ENCODE results near the gene LRRC63. TPM values are rescaled to one million over a fixed set of nuclear protein-coding genes. Genes with fewer than 3 reads are reported as not detected.

LRRC63 gene
- total RNA-seq, 1 experiment from 2014 or later: 0.38 TPM

GRCh38 chr13:46314587-46314986 is 102.9 kb downstream of the LRRC63 start:
- no peak overlapping the region for H3K27ac Mint-ChIP-seq (ENCODE audit: unreplicated experiment)
- H3K4me3 Mint-ChIP-seq (ENCODE audit: low read depth, unreplicated experiment): no peak overlapping the region
- intact Hi-C loops (cut with micrococcal nuclease; ENCODE audit: unreplicated experiment): no loop called here
- H3K36me3 Mint-ChIP-seq (ENCODE audit: insufficient read depth, unreplicated experiment): no peaks in the 10 kb centered on the region
- no peaks in the 10 kb centered on the region for H3K4me1 Mint-ChIP-seq (ENCODE audit: low read depth, unreplicated experiment)
- peaks cover 9% of the 10 kb centered on the region for H3K27me3 Mint-ChIP-seq (ENCODE audit: unreplicated experiment)
- DNase-seq: no peak
- BruUV-seq (replicated peaks): no TSS peak
- CTCF ChIA-PET: no interaction called here
- no peaks in the 10 kb centered on the region for H3K9me3 Mint-ChIP-seq (ENCODE audit: low read depth, unreplicated experiment)
- TF ChIP-seq, protein P1, sequence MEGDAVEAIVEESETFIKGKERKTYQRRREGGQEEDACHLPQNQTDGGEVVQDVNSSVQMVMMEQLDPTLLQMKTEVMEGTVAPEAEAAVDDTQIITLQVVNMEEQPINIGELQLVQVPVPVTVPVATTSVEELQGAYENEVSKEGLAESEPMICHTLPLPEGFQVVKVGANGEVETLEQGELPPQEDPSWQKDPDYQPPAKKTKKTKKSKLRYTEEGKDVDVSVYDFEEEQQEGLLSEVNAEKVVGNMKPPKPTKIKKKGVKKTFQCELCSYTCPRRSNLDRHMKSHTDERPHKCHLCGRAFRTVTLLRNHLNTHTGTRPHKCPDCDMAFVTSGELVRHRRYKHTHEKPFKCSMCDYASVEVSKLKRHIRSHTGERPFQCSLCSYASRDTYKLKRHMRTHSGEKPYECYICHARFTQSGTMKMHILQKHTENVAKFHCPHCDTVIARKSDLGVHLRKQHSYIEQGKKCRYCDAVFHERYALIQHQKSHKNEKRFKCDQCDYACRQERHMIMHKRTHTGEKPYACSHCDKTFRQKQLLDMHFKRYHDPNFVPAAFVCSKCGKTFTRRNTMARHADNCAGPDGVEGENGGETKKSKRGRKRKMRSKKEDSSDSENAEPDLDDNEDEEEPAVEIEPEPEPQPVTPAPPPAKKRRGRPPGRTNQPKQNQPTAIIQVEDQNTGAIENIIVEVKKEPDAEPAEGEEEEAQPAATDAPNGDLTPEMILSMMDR (IDR thresholded peaks at IDR 0.05; ENCODE audit: unreplicated experiment): no peak

- H3K4me3 Mint-ChIP-seq (ENCODE audit: low read depth, unreplicated experiment): no peak overlapping the region
- H3K27ac Mint-ChIP-seq (ENCODE audit: unreplicated experiment): no peak overlapping the region
- DNase-seq: no peak
- TF ChIP-seq, protein P1 (IDR thresholded peaks at IDR 0.05; ENCODE audit: unreplicated experiment): no peak
- intact Hi-C loops (cut with micrococcal nuclease; ENCODE audit: unreplicated experiment): no loop called here
- H3K27me3 Mint-ChIP-seq (ENCODE audit: unreplicated experiment): peaks cover 5% of the 10 kb centered on the region
- no peaks in the 10 kb centered on the region for H3K9me3 Mint-ChIP-seq (ENCODE audit: low read depth, unreplicated experiment)
- BruUV-seq (replicated peaks): no TSS peak
- no peaks in the 10 kb centered on the region for H3K4me1 Mint-ChIP-seq (ENCODE audit: low read depth, unreplicated experiment)
- no peaks in the 10 kb centered on the region for H3K36me3 Mint-ChIP-seq (ENCODE audit: insufficient read depth, unreplicated experiment)
- CTCF ChIA-PET: no interaction called here
Measured at GRCh38 chr13:46315036-46315435, 103.3 kb downstream of the LRRC63 start.

DNA sequence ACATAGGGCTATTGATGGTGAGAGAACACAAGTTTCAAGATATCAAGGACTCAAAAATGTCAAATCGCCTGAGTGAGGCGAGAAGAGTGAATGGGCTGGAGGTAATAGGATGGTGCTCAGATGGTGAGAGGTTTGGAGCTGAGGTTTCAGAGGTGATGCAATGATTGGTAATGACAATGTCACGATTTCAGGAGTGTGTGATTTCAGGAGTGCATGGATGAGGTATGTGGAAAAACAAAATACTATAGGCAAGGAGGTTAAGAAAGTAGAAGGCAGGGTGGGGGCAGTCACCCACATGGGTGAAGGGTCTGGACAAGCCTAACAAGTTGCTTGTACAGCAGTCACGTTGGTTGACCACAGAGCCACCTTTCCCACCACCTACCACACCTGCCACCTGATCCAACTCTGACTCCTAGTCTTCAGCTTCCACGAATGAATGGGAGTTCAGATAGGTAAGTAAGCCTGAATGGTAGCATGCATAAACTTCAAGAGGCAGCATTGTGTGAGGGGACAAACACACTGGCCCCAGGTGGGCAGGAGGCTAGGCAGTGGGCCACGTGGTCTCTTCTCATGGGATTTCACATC is 103.9 kb downstream of the LRRC63 start:
- Mint-ChIP-seq H3K27me3 (ENCODE audit: unreplicated experiment) (no peaks in the 10 kb centered on the region), H3K4me3 (ENCODE audit: low read depth, unreplicated experiment) (no peak overlapping the region), H3K27ac (ENCODE audit: unreplicated experiment) (no peak overlapping the region), H3K4me1 (ENCODE audit: low read depth, unreplicated experiment) (no peaks in the 10 kb centered on the region), H3K9me3 (ENCODE audit: low read depth, unreplicated experiment) (no peaks in the 10 kb centered on the region), H3K36me3 (ENCODE audit: insufficient read depth, unreplicated experiment) (no peaks in the 10 kb centered on the region)
- no peak for DNase-seq
- intact Hi-C loops (cut with micrococcal nuclease; ENCODE audit: unreplicated experiment): no loop called here
- no TSS peak for BruUV-seq (replicated peaks)
- CTCF ChIA-PET: interaction anchor here (0.6 kb wide), 1 partner anchor 125 kb away, joined by 3 read pairs; no protein-coding TSS in a partner anchor
- TF ChIP-seq, protein P1 (IDR thresholded peaks at IDR 0.05; ENCODE audit: unreplicated experiment): no peak

DNA sequence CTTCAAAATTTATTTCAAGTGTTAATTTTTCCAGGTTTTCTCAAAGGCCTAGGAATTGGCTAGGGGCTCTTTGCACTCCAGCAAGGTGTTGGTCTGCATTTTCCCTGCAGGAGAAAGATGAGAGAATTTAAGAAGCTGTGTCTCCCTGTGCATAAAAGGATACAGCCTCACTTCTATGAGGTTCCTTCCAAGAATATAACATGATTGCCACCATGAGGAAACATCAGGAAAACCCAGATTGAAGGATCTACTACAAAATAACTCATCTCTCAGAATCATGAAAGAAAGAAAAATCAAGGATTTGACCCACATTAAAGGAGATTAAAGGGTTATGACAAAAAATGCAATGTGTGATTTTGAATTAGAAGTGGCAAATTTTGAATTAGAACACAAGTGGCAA is 105.4 kb downstream of the LRRC63 start:
- DNase-seq: no peak
- BruUV-seq (replicated peaks): no TSS peak
- Mint-ChIP-seq H3K27me3 (ENCODE audit: unreplicated experiment) (no peaks in the 10 kb centered on the region), H3K4me3 (ENCODE audit: low read depth, unreplicated experiment) (no peak overlapping the region), H3K9me3 (ENCODE audit: low read depth, unreplicated experiment) (no peaks in the 10 kb centered on the region), H3K27ac (ENCODE audit: unreplicated experiment) (no peak overlapping the region), H3K36me3 (ENCODE audit: insufficient read depth, unreplicated experiment) (no peaks in the 10 kb centered on the region), H3K4me1 (ENCODE audit: low read depth, unreplicated experiment) (no peaks in the 10 kb centered on the region)
- CTCF ChIA-PET: no interaction called here
- TF ChIP-seq, protein P1 (IDR thresholded peaks at IDR 0.05; ENCODE audit: unreplicated experiment): no peak
- intact Hi-C loops (cut with micrococcal nuclease; ENCODE audit: unreplicated experiment): no loop called here

Measured in Calu3 (cell line).